Ramos (cell line): ENCODE data around the gene MYO1E.
"Not testable (repeated sequence)": the region's sequence is repeated elsewhere in the genome, so short reads cannot be mapped to it uniquely, and the experiment has no call there.

Source experiments
- in situ Hi-C: fragments of 300-500 bp; cut with MboI; formaldehyde crosslinking; loops from one replicate; pipeline ENCODE4 v1.14.3; 2022; ENCODE audit warnings: low sequenced_read_pairs; ENCODE audit not compliant: unreplicated experiment

The MYO1E gene

DNA sequence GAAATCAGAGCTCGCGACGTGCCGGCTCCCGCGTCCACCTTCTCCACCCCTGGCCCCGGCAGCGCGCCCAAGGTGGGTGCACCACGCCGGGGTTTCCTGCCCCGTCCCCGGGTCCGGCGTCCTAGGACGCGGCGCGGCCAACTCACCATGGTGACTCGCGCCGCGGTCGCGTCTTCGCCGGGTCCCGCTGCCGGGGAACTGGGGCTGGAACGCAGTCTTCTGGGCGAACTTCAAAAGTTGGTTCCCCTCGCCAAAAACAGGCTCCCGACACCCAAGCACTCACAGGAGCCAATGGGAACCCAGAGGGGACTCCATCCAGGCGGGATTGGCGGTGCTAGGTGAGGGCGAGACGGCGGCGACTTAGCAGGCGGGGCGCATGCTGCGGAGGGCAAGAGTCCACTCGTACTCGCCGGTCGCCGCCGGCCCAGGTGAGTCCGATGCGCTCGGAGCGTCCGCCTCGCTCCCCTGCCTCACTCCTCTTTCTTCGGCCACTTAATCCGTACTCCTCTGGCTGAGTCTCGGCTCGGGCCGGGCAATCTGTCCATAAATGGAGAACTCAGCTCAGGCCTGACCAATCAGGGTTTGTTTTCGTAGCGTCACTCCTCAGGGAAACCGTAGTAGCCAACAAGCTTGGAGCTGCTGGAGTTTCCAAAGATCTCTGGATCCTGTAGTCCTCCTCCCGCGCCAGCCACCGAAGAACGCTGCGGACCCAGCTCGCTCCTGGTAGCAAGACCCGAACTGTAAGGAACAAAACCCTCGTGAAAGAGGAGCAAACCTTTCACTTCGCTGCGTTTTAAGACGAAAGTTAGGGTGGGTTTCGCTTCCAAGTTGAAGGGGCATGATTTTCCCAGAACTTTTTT is at the start of gene MYO1E:
Gene MYO1E (minus strand): TSS at position 520 of the 860 bp plus-strand sequence. CDS start 371 bp downstream, at position 149.
- in situ Hi-C loops, result no loop called here

DNA sequence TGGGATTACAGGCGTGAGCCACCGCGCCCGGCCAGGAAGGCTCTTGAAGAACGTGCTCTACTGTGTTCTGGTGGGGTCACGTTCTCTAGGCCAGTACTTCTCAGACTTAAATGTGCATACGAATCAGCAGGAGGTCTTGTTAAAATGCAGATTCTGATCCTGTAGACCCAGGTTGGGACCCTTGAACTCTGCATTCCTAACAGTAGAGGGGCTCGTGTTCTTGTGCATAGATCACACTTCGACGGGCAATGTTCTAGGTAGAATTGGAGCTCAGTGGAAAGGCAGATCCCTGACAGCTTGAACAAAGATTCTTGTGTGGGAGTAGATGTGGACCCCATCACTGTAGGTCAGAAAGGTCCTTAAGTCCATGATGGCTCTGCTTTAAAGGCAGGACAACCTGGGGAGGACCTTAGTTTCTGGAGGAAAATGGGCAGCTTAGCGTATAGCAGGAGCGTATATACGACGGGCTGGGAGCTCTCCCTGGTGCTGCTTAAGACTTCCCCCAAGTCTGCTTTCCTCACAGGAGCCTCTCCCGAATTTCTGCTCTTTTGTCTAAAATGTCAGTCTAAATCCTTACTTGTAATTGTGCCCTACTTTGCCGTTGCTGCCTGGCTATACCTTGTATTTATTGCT is 48.4 kb upstream of the MYO1E start:
- in situ Hi-C loops, result no loop called here

DNA sequence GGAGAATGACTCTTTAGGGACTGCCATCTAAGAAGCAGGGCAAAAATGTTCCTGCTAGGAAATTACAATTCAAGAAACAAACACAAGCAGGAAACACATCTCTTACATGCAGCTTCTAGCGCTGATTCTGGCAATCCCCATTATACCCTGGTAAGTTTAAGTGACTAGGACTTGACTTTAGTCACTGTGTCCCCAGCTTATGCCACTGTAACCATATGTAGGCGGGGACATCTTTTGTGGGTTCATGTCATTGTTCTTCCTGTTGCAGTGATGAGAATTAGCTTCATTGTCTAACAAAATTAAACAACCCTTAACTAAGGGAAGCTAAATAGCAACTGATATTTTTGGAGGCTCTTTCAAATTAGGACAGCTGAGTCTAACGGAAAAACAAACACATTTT is 47.4 kb upstream of the MYO1E start:
- in situ Hi-C loops, result no loop called here

DNA sequence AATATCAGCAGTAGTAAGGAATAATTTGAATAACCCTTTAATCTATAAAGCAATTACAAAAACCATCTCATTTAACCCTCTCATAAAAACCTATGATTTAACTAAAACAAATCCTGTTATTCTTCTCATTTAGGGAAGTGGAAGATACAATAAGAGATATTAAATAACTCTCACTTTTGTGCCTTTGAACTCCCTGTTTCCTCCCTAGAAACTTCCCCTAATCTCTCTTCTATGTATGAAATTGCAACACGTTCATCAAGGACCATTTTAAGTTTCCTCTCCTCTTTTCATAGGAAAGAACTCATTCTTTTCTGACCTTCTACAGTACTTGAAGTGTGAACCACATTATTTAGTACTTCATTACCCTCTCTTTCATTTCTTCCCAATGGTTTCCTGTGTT is 46.5 kb upstream of the MYO1E start:
- in situ Hi-C loops, result no loop called here

DNA sequence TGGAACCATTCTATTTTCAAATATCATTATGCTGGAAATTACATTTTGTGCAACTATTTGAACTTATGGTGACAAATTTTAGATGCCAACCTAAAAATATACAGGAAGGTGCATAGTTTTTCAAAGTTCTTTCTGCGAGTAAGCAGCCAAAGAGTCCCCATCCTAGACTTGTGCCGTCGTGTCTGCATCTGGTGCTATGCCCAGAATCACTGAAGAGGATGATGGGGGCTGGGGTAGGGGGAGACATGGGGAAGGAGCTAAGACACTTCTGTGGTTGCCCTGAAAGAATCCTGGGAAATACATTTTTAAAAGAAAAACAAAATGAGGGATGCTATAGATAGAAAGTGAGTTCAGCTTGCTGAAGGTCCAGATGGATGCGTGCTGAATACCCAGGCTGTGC is 44.1 kb upstream of the MYO1E start:
- in situ Hi-C loops, result no loop called here

DNA sequence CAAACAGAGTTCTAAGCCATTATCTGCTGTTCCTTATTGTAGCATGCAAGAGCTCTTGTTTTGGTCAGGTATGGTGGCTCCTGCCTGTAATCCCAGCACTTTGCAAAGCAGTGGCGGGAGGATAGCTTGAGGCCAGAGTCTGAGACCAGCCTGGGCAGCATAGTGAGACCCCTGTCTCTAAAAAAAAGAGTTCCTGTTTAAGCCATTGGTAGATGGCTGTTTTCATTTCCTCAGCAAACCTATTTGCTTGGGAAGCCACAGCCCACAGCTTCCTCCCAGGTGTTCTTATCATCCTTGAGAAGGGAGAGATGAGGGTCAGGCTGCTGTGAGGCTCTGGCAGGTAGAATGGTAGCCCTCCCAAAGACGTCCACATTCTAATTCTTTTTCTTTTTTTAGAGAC is 40.9 kb upstream of the MYO1E start:
- in situ Hi-C loops, result no loop called here

DNA sequence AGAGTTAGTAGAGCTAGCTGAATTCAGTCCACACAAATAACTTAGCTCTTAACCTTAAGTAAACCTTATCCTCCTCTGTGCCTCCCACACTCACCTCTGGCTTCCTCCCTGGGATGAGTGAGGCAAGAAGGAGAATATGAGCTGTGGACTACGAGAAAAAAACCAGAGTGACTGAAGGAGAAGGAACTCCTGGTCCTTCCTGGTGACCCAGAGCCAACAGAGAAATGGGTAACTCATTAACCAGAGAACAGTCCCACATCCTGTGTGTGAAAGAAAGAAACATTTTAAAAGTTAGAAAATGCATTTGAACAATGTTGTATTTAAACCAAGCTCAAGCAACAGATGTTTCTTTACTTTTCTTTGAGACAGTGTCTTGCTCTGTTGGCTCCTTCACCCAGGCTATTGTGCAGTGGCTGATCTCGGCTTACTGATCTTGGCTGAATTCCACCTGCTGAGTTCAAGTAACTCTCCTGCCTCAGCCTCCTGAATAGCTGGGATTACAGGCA is 37.8 kb upstream of the MYO1E start:
- in situ Hi-C loops, result no loop called here

DNA sequence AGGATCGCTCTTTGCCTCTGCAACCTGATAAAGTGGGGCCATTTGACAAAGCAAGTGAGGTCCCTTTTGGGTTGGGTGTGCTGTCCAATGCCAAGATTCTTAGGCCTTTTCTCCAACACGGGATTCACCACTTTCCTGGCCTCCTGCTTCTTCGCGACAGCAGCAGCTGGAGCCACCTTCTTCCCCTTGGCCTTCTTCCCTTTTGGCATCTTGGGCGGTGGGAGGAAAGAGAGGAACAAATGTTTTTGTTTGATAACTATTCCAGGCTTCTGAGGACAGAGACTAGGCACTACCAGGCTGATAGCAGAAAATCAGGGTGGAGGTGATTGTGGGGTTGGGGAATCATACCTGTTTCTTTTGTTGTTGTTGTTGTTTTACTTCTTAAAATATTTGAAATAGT is 35.3 kb upstream of the MYO1E start:
- in situ Hi-C loops, result no loop called here

DNA sequence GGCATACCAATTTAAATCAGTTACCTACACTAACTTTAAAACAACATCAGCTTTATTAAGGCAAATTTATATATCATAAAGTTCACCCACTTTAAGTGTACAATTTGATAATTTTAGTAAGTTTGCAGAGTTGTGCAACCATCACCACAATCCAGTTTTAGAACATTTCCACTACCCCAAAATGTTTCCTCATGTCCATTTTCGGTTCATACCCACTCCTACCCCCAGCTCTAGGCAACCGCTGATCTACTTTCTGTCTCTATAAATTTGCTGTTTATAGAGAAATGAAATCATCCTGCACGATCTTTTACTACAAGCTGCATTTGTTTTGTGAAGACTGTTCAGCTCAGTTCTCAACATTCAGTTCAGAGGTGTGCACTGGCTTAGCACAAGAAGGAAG is 33.8 kb upstream of the MYO1E start:
- in situ Hi-C loops, result no loop called here

DNA sequence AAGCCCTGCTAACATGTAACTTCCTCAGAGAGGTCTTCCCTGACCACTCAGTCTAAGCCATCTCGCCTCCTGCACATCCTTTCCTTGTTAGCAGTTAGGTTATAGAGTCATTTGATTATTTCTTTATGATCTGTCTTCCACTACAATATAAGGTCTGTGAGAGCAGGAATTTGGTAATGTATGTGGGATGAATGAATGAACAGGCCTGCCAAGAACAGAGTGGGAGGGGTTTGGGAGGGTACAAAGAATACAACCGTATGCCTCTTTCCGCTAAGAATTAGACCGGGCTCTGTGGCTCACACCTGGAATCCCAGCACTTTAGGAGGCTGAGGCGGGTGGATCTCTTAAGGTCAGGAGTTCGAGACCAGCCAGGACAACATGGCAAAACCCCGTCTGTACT is 32.4 kb upstream of the MYO1E start:
- in situ Hi-C loops, result no loop called here

DNA sequence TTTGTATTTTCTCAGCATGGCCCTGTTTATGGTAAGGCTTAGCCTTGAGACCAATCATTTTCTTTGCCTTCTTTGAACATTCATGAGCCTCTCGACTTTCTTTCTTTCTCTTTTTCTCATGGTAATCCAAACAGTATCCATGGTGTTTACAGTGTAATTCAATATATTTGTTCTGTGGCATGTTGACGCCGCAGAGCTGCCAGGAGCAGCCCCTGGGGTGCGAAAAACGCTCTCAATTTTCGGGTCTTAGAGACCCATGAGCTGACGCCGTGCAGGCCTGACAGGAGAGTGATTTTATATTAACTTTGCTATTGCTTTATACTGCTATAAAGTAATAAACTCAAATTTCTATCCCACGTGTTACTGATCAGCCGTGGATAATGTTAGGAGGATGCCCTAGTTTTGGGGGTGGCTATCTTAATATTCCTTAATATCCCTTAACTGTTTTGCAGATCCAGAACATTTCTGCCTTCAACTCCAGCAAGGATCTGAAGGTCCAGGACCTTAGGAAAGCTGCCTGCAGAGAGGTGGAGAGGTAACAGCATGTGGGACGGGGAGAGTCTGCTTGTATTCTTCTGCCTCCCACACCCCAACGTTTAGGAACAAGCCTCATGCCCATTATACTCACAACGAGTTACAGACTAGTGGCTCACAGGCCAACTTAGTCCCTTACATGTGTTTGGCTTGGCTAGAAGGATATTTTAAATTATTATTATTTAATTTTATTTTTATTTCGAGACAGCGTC is 29.3 kb upstream of the MYO1E start:
- in situ Hi-C loops, result no loop called here

DNA sequence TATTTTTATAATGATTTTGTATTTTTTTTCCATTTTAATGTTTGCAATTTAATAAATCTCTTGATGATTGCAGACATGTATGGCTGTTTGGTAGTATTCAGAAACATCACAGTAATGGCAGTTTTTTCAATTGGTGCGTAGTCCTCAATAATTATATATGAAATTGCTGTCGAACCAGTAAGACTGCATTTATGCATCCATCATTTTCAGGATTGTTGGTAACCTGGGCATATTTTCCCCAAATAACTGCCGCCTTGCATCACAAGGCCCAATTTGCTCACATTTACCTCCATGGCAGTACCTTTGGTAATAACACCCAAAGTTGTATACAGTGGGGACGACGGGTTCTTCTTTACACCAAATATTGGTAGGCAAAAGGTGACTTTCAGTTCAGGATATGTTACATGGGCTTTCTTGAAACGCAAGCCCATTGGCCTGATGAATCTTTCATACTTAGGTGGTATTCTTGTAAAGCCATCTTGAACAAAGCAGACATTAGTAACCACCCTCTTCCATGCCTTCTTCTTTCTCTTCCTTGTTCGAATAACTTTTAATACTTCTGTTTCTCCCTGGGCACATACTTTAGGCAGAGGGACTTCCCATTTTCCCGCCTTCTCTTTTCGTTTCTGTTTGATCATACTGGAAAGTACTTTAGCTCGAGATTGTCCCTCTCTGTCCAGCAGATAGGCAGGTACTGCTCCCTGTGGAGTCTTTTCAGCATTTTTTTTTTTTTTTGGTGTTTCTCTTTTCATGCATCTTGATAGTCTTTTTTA is 28.6 kb upstream of the MYO1E start:
- in situ Hi-C loops, result not testable (repeated sequence)

DNA sequence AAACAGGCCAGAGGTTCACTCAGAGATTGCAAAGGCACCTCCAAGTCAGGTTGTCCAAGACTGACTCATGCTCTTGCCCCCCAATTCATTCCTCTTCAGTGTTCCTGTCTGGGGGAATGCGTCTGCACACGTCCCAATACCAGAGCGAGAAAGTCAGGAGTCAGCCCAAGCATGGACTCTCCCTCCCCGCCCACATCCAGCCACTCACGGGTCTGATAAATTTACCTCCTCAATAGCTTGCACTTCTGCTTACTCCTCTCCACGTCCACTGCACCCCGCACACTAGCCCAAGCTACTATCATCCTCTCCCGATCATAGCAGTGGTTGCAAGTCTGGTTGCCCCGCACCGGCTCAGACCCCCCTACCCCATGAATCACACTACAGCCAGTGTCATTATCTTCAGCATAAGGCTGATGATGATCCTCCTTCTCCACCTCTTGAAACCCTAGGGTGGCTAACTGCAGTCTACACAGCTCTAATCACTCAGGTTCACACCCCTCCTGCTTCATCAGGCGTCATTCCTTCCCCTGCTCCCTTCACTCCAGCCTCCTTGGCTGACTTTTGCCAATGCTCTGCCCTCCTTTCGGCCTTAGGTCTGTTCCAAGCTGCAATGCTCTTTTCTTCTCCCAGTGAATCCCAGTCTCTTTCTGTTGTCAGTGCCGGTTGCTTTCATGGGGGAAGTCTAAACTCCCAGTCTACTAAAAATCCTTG is 27.6 kb upstream of the MYO1E start:
- in situ Hi-C loops, result no loop called here

DNA sequence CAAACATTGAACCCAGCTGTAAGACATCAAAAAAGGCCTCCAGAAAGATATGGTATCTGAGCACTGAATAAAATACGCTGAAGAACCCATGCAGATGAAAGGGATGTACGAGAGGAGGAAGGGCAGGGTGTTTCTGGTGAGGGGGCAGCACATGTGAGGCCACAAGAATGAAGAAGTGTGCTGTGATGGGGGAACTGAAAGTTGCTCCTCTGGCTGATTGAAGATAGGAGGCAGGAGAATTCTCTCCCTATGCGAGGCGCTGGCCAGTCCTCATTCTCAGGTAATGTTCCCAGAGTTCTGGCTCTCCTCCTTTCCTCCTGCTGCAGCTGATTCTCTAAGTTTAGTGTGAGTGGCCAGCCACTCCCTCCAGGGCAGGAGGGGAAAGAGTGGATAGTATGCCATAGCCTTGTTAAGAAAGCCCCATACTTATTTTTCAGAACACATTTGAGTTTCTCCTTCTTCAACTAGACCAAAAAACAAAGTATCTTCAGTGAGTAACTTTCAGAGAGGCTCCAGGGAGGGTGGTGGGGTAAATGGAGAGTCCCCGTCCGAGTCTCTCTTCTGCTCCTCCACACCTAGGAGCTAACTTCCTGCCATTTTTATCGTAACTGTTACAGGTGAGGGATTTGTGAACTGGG is 26.9 kb upstream of the MYO1E start:
- in situ Hi-C loops, result no loop called here

DNA sequence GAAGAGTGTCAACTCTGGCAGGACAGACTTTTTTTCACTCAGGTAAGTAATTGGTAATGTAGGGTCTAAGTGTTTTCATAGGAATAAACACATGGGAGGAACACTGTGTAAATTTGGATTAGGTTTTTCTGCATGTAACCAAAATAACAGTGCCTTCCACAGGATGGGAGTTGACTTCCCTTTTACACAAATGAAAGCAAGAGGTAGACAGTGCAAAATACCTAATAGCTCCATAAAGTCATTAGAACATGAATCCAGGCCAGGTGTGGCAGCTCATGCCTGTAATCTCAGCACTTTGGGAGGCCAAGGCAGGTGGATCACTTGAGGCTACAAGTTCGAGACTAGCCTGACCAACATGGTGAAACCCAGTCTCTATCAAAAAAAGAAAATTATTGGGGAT is 25.5 kb upstream of the MYO1E start:
- in situ Hi-C loops, result no loop called here

DNA sequence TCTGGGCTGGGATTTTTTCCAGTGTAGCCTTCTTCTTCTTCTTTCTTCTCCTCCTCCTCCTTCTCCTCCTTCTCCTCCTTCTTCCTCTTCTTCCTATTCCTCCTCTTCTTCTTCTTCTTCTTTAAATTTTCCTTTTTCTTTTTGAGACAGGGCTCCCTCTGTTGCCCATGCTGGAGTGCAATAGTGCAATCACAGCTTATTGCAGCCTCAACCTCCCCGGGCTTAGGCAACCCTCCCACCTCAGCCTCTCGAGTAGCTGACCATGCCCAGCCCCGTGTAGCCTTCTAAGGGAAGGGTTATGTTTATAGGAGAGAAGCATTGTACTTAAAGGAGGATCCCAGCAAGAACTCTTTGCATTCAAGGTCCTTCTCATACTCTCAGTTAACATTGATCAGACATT is 24.0 kb upstream of the MYO1E start:
- in situ Hi-C loops, result no loop called here

DNA sequence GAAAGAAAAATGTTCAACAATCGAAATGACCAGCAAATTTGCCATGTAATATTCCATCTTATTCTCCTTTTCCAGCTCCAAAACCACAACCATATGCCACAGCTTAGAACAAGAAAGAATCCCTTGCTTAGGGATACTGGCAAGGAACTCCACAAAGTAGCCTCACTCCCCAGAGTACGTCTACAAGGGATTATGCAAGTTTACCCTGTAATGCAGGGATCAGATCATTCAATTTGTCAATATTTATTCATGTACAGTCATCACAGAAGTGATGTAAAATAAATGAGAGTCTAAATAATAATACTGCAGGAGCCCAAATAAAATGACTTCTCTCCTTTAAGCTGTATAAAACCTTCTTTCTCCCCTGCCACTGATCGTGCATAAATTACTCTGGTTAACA is 23.5 kb upstream of the MYO1E start:
- in situ Hi-C loops, result no loop called here

DNA sequence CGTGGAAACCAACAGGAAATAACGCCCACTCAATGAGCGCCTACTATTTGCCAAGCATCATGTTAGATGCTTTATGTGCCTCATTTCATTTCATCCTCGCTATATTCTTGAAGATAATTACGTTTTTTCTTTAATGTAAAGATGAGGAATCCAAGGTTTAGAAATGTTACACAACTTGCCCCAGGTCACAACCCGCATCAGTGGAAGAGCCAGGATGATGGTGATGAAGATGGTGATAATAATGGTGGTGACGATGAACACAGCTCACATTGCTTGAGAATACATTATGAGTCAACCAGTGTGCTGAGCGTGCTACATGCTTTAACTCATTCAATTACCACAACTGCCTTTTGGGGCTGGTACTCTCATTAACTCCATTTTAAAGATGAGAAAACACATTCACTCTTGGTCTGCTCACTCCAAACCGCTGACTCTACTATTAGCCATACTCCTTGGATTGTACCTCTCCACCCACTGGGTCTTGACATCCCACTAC is 21.5 kb upstream of the MYO1E start:
- in situ Hi-C loops, result no loop called here

DNA sequence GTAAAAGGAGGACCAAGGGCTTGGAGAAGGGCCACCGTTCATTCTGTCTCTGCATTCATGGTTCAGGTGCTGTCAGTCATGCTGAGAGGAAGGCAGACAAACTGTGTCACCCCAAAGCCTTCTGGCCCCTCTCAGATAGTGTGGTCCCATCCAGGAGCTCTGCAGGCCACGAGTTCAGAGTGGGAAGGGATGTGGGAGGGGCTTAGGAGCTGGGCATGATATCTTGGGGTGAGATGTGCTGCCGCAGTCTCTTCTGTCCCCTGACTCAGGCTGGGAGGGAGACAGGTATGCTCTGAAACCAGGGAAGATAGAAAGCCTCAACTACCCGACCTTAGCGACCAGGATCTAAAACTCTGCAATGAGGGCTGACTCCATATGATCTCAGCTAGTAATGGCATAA is 19.6 kb upstream of the MYO1E start:
- in situ Hi-C loops, result no loop called here
